Measurements from ENCODE around the gene TRIM17. TPM values are rescaled to one million over a fixed set of nuclear protein-coding genes. Genes with fewer than 3 reads are reported as not detected.

The TRIM17 gene
- total and polyA plus RNA-seq, 2 experiments from 2014 or later, result 0.86 to 1.1 TPM

- peaks cover 18% of the 10 kb centered on the region for H3K4me1 Mint-ChIP-seq
- Histone ChIP-seq H3K36me3 (ENCODE audit: insufficient read depth) (no peaks in the 10 kb centered on the region), H2AFZ (no peak overlapping the region), H3K79me2 (replicated peaks; ENCODE audit: insufficient read depth) (no peaks in the 10 kb centered on the region), H3K27ac (ENCODE audit: low read depth) (no peak overlapping the region), H3K27me3 (ENCODE audit: insufficient read depth) (peaks cover 82% of the 10 kb centered on the region), H3K4me3 (peak overlapping the region; percentile 82), H3K4me2 (peak overlapping the region; percentile 93), H3K4me1 (ENCODE audit: insufficient read depth) (peaks cover 17% of the 10 kb centered on the region), H3K9me2 (ENCODE audit: insufficient read depth) (no peaks in the 10 kb centered on the region), H3F3A (replicated peaks; ENCODE audit: low read depth) (0 out of 2 replicates have a peak, but pooled peaks cover 3% of the 10 kb centered on the region), H4K20me1 (replicated peaks; ENCODE audit: insufficient read depth) (no peaks in the 10 kb centered on the region; the same call in none of the 2 replicates)
- peak overlapping the region; percentile 86 for H3K4me3 Mint-ChIP-seq
- DNase-seq (ENCODE audit: low spot score) (no peak), ATAC-seq (no peak)
- 0 out of 3 replicates have a peak, but pooled peaks cover 2% of the 10 kb centered on the region for H3K9me3 Mint-ChIP-seq
- peaks cover 44% of the 10 kb centered on the region for H3K27me3 Mint-ChIP-seq (ENCODE audit: insufficient read depth, low read depth, poor library complexity)
- TF ChIP-seq REST (IDR thresholded peaks at IDR 0.05; ENCODE audit: unreplicated experiment), result no peak
- TF ChIP-seq ZNF114 (CRISPR knock-in tag; IDR thresholded peaks at IDR 0.05), result no peak
- TF ChIP-seq EZH2phosphoT487 (IDR thresholded peaks at IDR 0.05; ENCODE audit: unreplicated experiment), result no peak
- TF ChIP-seq JUNB (IDR thresholded peaks at IDR 0.05; ENCODE audit: unreplicated experiment), result no peak
- TF ChIP-seq CREB1 (CRISPR knock-in tag; IDR thresholded peaks at IDR 0.05; ENCODE audit: low read depth), result no peak
- no peak for TF ChIP-seq EZH2 (IDR thresholded peaks at IDR 0.05; ENCODE audit: low read depth, unreplicated experiment)
- TF ChIP-seq CTCF (conservative IDR thresholded peaks at IDR 0.05; ENCODE audit: low read depth in 2 of 2), result no peak
- no peak for TF ChIP-seq ETS1 (IDR thresholded peaks at IDR 0.05)
- TF ChIP-seq NANOG (IDR thresholded peaks at IDR 0.05; ENCODE audit: borderline replicate concordance), result no peak
- TF ChIP-seq ZNF331 (CRISPR knock-in tag; IDR thresholded peaks at IDR 0.05; ENCODE audit: low read depth), result no peak
- TF ChIP-seq STAT1 (IDR thresholded peaks at IDR 0.05; ENCODE audit: unreplicated experiment), result no peak
- TF ChIP-seq ZNF462 (CRISPR knock-in tag; IDR thresholded peaks at IDR 0.05), result no peak
- no peak for TF ChIP-seq POLR2AphosphoS5 (IDR thresholded peaks at IDR 0.05; ENCODE audit: low read depth)
- no peaks in the 10 kb centered on the region for H3K36me3 Mint-ChIP-seq (ENCODE audit: low read depth)
- H3K27ac Mint-ChIP-seq, result no peak overlapping the region
Observed at GRCh38 chr1:228463009-228463558, 46.4 kb upstream of the TRIM17 start.
